GM18951 (cell line): ENCODE data around the gene TMPRSS6.

Experiments
- POLR2A ChIP-seq: IDR thresholded peaks from 4 replicates; pipeline ENCODE4 v1.6.1; 2011; ENCODE audit warnings: mild to moderate bottlenecking; ENCODE audit not compliant: insufficient read length, insufficient read depth; ENCODE audit errors: extremely low read depth
- in situ Hi-C: fragments of 300-500 bp; cut with MboI; formaldehyde crosslinking; loops from one replicate; pipeline ENCODE4 v1.12.0; 2022; ENCODE audit warnings: low sequenced_read_pairs, mixed read lengths, inconsistent platforms; ENCODE audit not compliant: unreplicated experiment

TMPRSS6 gene

GRCh38 chr22:37048133-37048532 lies 61.4 kb downstream of the TMPRSS6 start:
- in situ Hi-C loops: no loop called here
- no peak for TF ChIP-seq POLR2A

DNA sequence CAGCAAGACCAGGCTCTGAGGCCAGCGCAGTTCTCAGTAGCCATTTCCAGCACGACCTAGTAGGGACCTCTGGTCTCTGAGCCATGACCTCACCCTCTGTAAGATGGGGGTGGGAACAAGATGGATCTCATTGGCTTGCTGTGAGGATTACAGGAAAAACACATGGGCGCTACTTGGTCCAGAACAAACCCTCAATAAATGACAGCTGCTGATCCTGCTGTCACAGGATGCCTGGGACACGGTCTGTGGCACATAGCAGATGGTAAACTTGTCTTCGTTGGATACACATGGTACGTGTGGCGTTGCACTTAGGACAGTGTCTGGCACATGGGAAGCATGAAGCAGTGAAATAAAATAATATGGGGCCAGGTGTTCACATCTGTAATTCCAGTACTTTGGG lies 62.5 kb downstream of the TMPRSS6 start:
- in situ Hi-C loops: no loop called here
- TF ChIP-seq POLR2A: no peak

GRCh38 chr22:37046589-37046988 lies 62.9 kb downstream of the TMPRSS6 start:
- in situ Hi-C loops: no loop called here
- TF ChIP-seq POLR2A: no peak

DNA sequence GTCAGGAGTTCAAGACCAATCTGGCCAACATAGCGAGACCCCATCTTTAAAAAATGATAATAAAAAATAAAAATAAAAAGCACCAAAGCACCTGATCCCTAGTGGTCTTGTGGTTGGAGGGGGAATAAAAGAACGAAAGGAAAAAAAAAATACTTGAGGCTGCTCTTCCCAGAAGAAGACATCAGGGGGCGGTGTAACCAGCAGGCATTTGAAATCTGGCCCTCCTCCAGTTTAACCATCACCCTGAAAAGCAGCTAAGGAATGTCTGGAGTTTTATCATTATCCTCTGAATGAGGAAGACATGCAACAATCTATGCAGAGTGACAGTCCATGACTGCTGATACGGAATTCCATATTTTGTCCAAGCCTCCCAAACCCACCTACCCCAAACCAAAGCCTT lies 63.6 kb downstream of the TMPRSS6 start:
- in situ Hi-C loops: no loop called here

GRCh38 chr22:37044634-37045625 lies 64.6 kb downstream of the TMPRSS6 start:
- TF ChIP-seq POLR2A: no peak
- in situ Hi-C loops: no loop called here

More for the DNA sequence above, 63.6 kb downstream of the TMPRSS6 start:
- no peak for TF ChIP-seq POLR2A

DNA sequence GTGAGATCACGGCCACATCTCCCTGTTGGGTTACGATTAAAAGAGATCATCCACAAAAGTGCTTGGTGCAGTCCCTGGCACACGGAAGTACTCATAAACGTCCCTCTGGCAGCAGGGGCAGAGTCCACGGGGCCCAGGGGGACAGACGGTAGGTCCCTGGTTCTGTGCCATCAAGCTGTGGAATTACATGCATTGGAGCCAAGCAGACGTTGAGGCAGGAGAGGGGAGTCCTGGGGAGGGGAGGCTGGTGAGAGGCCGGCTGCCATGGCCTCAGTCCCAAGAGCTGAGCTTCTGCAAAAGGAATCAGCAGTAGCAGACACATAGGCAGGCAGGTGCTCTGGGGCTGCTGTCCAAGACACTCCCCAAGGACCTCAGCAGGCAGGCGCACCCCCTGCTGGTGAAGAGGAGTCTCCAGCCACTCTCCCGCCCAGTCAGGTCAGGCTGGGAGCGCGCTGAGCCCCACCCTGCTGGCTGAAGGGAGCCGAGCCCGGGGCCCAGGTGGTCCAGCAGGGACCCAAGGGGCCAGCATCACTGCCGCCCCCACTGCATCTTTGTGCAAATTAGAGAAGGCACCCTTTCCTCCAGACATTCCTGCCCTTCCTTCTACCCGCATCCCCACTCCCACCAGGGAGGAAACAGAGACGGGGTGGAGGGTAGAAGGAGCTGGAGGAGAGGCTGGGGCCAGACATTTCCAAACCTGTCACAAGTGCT lies 65.5 kb downstream of the TMPRSS6 start:
- TF ChIP-seq POLR2A: no peak
- in situ Hi-C loops: no loop called here

DNA sequence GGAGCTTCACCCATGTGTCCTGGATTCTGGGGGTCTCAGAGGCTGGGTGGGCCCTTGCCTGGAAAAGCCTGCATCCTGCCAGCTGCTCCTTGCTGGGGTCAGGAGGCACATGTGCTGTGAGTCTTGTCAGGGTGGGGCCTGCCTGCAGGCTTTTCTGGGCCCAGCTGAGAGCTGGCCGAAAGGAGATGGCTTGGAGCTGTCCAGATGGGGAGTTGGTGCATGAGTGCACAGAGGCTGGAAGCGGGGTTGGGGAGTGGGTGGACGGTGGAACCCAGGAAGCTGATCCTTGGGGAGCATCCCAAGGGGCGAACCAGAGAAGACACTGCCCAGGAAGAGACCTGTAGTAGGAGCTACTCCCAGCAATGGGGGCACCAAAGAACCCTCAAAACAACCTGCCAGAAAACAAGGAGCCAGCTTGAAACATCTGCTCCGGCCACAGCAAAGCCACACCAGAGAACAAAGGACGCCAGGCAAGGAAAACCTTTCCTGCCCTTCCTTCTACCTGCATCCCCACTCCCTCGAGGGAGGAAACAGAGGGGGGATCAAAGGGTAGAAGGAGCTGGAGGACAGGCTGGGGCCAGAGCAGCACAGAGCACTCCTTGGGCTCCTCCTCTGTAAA lies 66.2 kb downstream of the TMPRSS6 start:
- TF ChIP-seq POLR2A: no peak
- in situ Hi-C loops: no loop called here

DNA sequence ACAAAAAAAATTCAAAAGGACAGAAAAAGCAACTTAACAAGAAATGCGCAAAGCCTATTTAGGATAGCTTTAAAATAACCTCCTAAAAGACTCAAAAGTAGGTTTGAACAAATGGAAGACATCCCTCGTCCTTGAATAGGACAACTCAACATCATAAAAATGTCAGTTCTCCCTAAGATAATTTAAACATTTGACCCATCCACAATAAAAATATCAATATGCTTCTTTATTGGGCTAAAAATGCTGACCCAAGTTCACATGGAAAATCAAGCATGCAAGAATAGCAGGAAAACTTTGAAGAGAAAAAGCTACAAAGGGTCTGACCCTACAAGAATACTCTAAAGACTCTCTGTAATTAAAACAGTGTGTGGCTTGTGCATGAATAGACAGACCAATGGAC lies 70.0 kb downstream of the TMPRSS6 start:
- no peak for TF ChIP-seq POLR2A
- in situ Hi-C loops: no loop called here

GRCh38 chr22:37037669-37038068 lies 71.8 kb downstream of the TMPRSS6 start:
- in situ Hi-C loops: no loop called here
- no peak for TF ChIP-seq POLR2A

DNA sequence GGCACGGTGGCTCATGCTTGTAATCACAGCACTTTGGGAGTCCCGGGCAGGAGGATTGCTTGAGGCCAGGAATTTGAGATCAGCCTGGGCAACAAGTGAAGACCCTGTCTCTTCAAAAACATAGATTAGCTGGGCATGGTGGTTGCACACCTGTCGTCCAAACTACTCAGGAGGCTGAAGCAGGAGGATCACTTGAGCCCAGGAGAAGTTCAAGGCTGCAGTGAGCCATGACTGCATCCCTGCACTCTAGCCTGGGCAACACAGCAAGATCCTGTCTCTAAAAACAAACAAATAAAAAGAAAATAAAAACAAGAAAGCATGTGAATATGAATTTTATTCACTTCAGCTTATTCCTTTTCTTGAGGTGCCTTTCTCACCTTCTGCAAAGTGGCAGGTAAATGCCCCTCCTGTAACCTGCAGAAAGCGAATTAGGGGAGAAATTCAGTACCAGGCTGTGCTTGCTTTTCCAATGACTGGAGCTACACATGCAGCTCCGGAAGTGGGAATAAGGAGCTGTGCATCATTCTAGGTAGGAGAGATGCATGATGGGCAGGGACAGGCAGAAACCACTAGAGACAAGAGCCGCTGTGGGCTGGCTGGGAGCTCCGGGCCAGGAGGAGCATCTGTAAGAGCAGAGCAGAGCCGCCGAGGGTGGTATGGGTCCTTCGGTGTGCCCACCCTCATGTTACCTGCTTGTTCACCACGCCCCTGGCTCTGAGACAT lies 72.7 kb downstream of the TMPRSS6 start:
- in situ Hi-C loops: no loop called here
- no peak for TF ChIP-seq POLR2A

- TF ChIP-seq POLR2A: no peak
- in situ Hi-C loops: no loop called here
Observed at GRCh38 chr22:37033605-37034430, 75.7 kb downstream of the TMPRSS6 start.

GRCh38 chr22:37032535-37033460 lies 76.7 kb downstream of the TMPRSS6 start:
- TF ChIP-seq POLR2A: no peak
- in situ Hi-C loops: no loop called here
